Subcutaneous abdominal adipose tissue (tissue), 5 donors: ENCODE measurements around the gene FIGNL1.

ENCODE experiments used
- H3K27ac ChIP-seq: one replicate; pipeline ENCODE4 v1.7.0; 2013; ENCODE audit warnings: low read depth, mild to moderate bottlenecking, inconsistent platforms, low read length, moderate library complexity
- H3K27me3 ChIP-seq, 5 donors: one replicate each; pipeline ENCODE4 v1.7.0; 2013; ENCODE audit warnings: low read length in 5 of 5, inconsistent platforms in 1 of 5; ENCODE audit not compliant: control insufficient read depth in 5 of 5, insufficient read depth in 4 of 5
- H3K36me3 ChIP-seq, 5 donors: one replicate each; pipeline ENCODE4 v1.7.0; 2013; ENCODE audit warnings: low read length in 5 of 5; ENCODE audit not compliant: control insufficient read depth in 5 of 5, insufficient read depth in 5 of 5
- H3K4me1 ChIP-seq, 5 donors: one replicate each; pipeline ENCODE4 v1.7.0; 2013; ENCODE audit warnings: low read length in 5 of 5, mild to moderate bottlenecking in 3 of 5, moderate library complexity in 1 of 5; ENCODE audit not compliant: control insufficient read depth in 5 of 5, insufficient read depth in 5 of 5
- H3K4me3 ChIP-seq, 5 donors: one replicate each; pipeline ENCODE4 v1.7.0; 2013; ENCODE audit warnings: low read length in 5 of 5, low read depth in 1 of 5
- H3K9ac ChIP-seq, 5 donors: one replicate each; pipeline ENCODE4 v1.7.0; 2013; ENCODE audit warnings: low read length in 5 of 5, mild to moderate bottlenecking in 4 of 5, moderate library complexity in 3 of 5
- H3K9me3 ChIP-seq, 5 donors: one replicate each; pipeline ENCODE4 v1.7.0; 2013; ENCODE audit warnings: low read length in 5 of 5; ENCODE audit not compliant: control insufficient read depth in 5 of 5
- donor health status: healthy.
- donor health status: healthy.
- donor health status: healthy.
- donor health status: healthy.
- donor health status: healthy.

Gene FIGNL1

GRCh38 chr7:50431722-50432305, 18.3 kb downstream of the FIGNL1 start:
- peaks cover 0 to 2% (median 0%) of the 10 kb centered on the region in 5 donors for H3K27me3 ChIP-seq
- no peaks in the 10 kb centered on the region for H3K4me1 ChIP-seq
- H3K36me3 ChIP-seq: no peaks in the 10 kb centered on the region
- H3K27ac ChIP-seq: no peak overlapping the region
- no peak overlapping the region for H3K4me3 ChIP-seq
- H3K9ac ChIP-seq: peak overlapping the region in 1 of 5 donors; percentile 20
- H3K9me3 ChIP-seq: no peaks in the 10 kb centered on the region

DNA sequence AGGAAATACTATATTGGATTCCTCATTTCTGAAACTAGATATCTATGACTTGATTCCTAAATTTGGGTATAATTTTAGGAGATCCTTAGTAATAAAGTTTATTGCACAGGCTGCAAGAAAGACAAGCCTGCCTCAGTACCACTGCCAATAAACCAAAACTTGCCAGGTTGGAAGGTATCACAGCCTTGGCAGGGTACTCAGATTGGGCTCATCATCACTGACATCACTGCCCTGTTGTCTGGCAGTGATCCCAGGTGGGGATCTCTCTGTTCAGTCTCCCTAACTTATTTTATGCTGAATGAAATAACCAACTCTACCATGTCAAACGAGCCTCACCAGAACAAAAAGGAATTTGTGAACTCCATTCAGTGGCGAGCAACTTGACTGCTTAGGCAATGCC, 18.8 kb downstream of the FIGNL1 start:
- Histone ChIP-seq H3K4me1 (no peaks in the 10 kb centered on the region), H3K27ac (no peak overlapping the region), H3K27me3 (peaks cover 0 to 2% (median 0%) of the 10 kb centered on the region in 5 donors), H3K4me3 (no peak overlapping the region), H3K9me3 (no peaks in the 10 kb centered on the region), H3K36me3 (no peaks in the 10 kb centered on the region), H3K9ac (peak overlapping the region in 1 of 5 donors; percentile 20)

DNA sequence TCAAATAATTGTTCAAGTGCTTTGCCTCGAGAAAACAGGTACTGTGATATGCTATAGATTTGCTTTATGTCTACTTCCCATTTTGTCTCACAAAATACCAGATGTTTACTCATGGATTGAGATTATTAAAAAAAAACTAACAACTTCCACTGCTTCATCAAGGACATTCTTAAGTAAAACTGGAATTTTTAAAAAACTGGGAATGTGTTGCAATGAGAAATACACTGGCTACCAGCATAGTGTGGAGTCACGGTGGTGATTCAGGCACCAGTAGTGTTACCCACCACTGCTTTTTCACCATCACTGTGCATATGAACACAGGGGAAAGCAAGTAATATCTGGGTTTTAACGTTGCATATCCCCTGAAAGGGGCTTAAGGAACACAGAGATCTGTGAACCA, 21.2 kb downstream of the FIGNL1 start:
- no peaks in the 10 kb centered on the region for H3K9me3 ChIP-seq
- no peak overlapping the region for H3K4me3 ChIP-seq
- H3K27me3 ChIP-seq: peaks cover 0 to 2% (median 0%) of the 10 kb centered on the region in 5 donors
- no peaks in the 10 kb centered on the region for H3K36me3 ChIP-seq
- H3K4me1 ChIP-seq: no peaks in the 10 kb centered on the region
- H3K27ac ChIP-seq: no peak overlapping the region
- no peak overlapping the region for H3K9ac ChIP-seq

GRCh38 chr7:50427518-50427917, 22.6 kb downstream of the FIGNL1 start:
- no peaks in the 10 kb centered on the region for H3K36me3 ChIP-seq
- H3K4me3 ChIP-seq: no peak overlapping the region
- no peak overlapping the region for H3K9ac ChIP-seq
- H3K9me3 ChIP-seq: no peaks in the 10 kb centered on the region
- no peaks in the 10 kb centered on the region for H3K4me1 ChIP-seq
- H3K27ac ChIP-seq: no peak overlapping the region
- peaks cover 0 to 2% (median 0%) of the 10 kb centered on the region in 5 donors for H3K27me3 ChIP-seq

DNA sequence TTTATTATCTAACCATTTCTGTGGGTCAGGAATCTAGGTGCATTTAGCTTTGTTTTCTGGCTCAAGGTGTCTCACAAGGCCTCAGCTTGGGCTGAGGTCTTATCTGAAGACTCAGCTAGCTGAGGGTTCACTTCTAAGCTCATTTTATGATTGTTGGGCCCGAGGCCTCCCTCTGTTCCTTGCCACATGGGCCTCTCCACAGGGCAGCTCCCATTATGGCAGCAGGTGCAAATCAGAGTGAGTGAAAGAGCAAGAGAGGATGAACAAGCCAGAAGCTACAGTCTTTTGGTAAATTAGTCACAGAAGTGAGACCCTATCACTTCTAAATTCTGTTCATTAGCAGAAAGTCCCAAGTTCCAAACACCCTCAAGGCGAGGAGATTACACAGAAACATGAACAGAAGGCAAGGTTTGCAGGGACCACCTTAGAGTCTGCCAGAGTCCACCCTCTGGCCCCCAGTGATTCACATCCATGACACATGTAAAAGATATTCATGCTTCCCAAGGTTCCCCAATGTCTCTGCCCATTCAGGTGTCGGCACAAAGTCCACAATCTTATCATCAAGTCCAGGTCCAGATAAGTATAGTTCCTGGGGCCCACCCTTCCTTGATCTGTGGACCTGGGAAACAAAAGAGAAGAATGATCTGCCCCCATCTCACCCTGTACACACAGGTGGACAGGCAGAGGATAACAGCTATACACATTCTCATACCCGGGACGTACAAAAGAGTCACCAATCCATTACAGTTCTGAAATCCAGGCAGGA, 23.7 kb downstream of the FIGNL1 start:
- H3K36me3 ChIP-seq: no peaks in the 10 kb centered on the region
- no peak overlapping the region for H3K27ac ChIP-seq
- no peaks in the 10 kb centered on the region for H3K4me1 ChIP-seq
- no peaks in the 10 kb centered on the region for H3K9me3 ChIP-seq
- H3K27me3 ChIP-seq: peaks cover 0 to 2% (median 0%) of the 10 kb centered on the region in 5 donors
- no peak overlapping the region for H3K9ac ChIP-seq
- H3K4me3 ChIP-seq: no peak overlapping the region

GRCh38 chr7:50425318-50425717, 24.8 kb downstream of the FIGNL1 start:
- Histone ChIP-seq H3K9ac (no peak overlapping the region), H3K27ac (no peak overlapping the region), H3K4me1 (no peaks in the 10 kb centered on the region), H3K4me3 (no peak overlapping the region), H3K9me3 (no peaks in the 10 kb centered on the region), H3K27me3 (peaks cover 0 to 2% (median 0%) of the 10 kb centered on the region in 5 donors), H3K36me3 (no peaks in the 10 kb centered on the region)

DNA sequence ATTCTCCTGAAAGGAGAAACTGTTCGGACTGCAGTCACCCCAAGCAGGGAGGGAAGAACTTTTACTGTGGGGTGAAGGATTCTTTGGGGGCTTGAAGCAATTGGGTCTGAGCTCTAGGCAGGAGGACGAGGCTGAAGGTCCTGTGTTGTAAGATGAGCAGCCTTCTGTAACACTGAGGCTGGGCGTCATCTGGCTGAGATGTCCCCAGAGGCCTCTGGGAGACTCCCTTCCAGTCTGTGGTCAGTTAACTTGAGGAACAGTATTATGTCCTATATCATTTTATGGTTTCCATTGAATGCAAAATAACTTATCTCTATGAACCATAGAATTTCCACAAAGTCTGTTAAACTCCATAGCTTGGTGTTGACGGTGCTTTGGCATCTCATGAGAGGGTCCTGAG, 26.3 kb downstream of the FIGNL1 start:
- Histone ChIP-seq H3K9ac (no peak overlapping the region), H3K27ac (no peak overlapping the region), H3K36me3 (no peaks in the 10 kb centered on the region), H3K9me3 (no peaks in the 10 kb centered on the region), H3K4me3 (no peak overlapping the region), H3K4me1 (no peaks in the 10 kb centered on the region), H3K27me3 (peaks cover 0 to 2% (median 0%) of the 10 kb centered on the region in 5 donors)

- no peaks in the 10 kb centered on the region for H3K27me3 ChIP-seq
- no peaks in the 10 kb centered on the region for H3K36me3 ChIP-seq
- H3K9ac ChIP-seq: no peak overlapping the region
- H3K9me3 ChIP-seq: no peaks in the 10 kb centered on the region
- H3K4me1 ChIP-seq: no peaks in the 10 kb centered on the region
- no peak overlapping the region for H3K27ac ChIP-seq
- H3K4me3 ChIP-seq: no peak overlapping the region
Measured at GRCh38 chr7:50422858-50423257, 27.3 kb downstream of the FIGNL1 start.

GRCh38 chr7:50421043-50421442, 29.1 kb downstream of the FIGNL1 start:
- H3K4me3 ChIP-seq: no peak overlapping the region
- no peaks in the 10 kb centered on the region for H3K9me3 ChIP-seq
- H3K9ac ChIP-seq: no peak overlapping the region
- no peaks in the 10 kb centered on the region for H3K27me3 ChIP-seq
- peaks cover 0 to 10% (median 0%) of the 10 kb centered on the region in 5 donors for H3K4me1 ChIP-seq
- no peak overlapping the region for H3K27ac ChIP-seq
- no peaks in the 10 kb centered on the region for H3K36me3 ChIP-seq

- no peak overlapping the region for H3K9ac ChIP-seq
Measured at GRCh38 chr7:50418526-50419290, 31.4 kb downstream of the FIGNL1 start.

More at GRCh38 chr7:50418526-50419290, 31.4 kb downstream of the FIGNL1 start:
- no peaks in the 10 kb centered on the region for H3K36me3 ChIP-seq
- no peak overlapping the region for H3K4me3 ChIP-seq
- H3K9me3 ChIP-seq: no peaks in the 10 kb centered on the region
- no peaks in the 10 kb centered on the region for H3K27me3 ChIP-seq
- no peak overlapping the region for H3K27ac ChIP-seq
- H3K4me1 ChIP-seq: peaks cover 0 to 18% (median 0%) of the 10 kb centered on the region in 5 donors
